GM18909 (cell line): Measurements from ENCODE around the gene LEMD2.

Source experiments
- ATAC-seq: cut with Tn5 transposase; IDR thresholded peaks from one replicate; pipeline ENCODE4 v1.9.1; 2021; ENCODE audit warnings: mild to moderate bottlenecking; ENCODE audit not compliant: unreplicated experiment, poor library complexity

The LEMD2 gene

DNA sequence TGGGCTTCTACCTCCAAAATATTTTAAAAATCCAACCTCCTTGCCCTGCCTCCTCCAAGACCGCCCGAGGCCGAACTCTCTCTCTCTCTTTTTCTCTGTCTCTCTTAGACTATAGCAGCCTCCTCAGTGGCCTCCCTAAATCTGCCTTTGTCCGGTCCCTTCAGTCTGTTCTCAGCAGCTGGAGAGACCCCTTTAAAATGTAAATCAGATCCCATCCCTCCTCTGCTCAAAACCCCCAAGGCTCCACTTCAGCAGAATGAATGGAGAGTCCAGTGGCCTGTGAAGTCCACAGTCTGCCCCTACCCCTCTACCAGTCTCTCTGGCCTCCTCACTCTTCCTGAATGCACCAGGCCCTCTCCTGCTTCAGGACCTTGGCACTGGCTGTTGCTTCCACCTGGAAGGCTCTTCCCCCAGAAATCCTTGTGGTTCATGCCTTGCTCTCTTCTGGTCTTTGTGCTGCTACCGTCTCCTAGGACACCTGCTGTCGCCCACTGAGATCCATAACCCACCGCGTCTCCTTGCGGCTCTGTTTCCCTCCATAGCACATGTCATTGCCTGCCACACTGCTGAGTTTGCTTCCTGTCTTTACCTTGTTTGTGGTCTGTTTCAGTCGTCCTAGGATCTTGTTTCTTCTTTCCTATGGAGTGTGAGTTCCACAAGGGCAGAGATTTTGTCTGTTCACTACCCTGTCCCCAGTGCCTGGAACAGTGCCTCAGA lies 8.9 kb upstream of the LEMD2 start:
- ATAC-seq: no peak

DNA sequence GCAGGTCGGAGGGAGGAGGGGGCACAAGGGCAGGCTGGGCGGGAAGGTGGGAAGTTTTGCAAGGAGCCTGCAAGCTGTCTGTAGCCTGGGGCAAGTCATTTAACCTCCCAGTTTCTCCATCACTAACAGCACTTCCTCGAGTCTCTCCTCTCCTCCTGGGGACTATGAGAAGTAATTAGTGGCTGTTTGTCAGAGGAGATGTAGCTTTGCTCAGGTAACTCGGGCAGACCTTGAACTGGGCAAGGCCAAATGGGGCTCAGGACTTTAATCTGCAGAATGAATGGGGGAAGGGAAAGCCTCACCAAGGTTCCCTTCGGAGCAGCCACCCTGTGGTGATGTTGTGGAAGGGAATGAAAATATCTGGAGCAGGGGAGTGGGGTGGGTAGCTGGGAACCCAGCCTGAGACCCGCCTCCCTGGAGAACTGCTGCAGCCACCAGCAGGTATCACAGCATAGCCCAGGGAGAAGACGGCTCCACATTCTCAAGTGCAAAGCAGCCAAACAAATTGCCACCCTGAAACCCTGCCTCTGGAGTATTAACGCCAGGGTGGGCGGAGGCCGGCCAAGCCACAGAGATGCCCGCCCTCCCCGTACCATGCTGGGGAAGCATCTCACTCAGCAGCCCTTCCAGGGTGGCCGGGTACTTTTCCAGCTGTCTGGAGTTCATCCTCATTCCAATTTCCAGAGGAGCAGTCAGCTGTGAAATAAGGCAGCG lies 6.1 kb upstream of the LEMD2 start:
- ATAC-seq: no peak

DNA sequence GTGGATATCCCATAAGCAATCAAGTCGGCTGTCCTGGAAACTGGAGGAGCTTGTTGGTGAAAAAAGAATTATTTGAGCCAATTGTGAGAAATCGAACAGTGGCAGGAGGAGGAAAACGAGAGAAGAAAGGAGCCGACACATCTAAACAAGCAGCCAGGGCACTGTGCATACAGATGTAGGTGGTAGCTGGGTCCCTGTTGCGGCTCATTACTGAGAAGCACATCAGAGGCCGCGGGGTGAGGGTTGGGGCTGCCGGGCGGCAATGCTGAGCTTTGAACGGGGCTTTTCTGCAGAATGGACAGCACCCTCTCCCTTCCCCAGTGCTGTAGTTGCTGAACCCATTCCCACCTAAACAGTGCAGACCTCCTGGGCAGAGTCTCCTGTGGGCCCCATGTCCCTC lies 4.1 kb upstream of the LEMD2 start:
- ATAC-seq: no peak

DNA sequence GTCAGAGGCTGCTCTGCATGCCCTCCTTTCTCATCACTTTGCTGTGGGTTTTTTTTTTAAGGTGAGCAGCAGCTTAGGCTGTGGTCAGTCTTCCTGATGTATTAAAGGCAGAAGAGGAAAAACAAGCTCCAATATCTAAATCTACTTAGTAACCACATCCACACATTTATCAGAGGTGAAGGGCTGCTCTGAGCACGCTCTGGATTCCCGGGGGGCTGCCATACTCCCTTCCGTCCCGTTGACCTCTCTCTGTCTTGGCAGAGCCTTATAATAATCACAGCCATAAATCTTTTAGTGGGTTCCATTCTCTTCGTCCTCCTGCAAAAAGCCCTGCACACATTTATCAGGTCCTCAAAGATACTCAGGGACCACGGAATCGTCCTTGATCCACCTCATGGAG lies 2.7 kb upstream of the LEMD2 start:
- ATAC-seq: no peak

DNA sequence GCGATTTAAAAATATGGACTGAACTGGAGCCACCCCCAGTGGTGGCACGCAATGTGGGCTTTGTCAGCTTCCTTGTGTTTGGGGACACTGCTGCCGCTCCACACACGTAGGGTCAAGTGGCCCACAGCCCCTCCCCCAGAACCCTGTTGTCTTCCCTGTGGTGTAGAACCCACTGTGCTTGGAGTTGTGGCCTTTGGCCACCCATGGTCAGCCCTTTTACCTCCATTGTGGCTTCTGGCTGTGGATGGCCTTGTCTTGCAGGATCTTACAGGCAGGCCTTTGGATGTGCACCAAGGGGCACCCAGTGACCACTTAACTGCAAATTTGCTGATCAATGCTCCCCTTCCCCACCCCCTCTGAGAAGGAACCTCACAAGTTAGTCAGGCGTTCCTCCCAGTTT lies 2.0 kb upstream of the LEMD2 start:
- no peak for ATAC-seq

DNA sequence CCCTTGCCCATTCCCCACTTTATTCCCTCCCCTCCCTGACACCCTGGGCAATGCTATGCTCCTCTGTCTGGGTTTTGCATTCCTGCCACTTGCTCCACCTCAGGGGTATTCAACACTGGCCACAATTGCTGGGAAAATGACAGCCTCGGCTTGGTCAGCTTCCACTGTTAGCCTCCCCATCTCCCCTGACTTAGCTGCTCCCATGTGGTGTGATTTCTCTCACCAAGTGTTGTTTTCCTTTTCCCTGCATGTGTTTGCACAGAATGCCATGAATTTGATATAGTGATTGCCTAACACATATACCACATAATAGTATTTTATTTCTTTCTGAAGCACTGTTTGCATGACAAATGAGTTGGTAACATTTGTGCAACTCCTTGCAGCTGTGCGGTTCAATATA lies 1.4 kb upstream of the LEMD2 start:
- no peak for ATAC-seq

DNA sequence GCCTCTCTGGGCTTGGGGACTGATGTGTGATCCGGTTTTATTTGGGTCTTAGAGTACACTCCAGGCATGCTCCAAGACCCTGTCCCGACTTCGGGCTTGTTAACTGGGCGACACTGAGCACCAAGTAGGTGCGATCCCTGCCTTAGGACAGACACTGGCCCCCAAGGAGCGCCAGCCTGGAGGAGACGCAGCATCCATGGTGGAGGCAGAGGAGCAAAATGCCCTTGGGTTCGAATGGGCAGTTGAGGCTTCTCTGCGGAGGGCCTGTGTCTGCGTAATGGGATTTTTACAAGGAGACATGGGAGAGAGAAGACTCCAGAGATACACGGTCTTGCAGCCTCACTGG lies 593 bp upstream of the LEMD2 start:
- no peak for ATAC-seq

DNA sequence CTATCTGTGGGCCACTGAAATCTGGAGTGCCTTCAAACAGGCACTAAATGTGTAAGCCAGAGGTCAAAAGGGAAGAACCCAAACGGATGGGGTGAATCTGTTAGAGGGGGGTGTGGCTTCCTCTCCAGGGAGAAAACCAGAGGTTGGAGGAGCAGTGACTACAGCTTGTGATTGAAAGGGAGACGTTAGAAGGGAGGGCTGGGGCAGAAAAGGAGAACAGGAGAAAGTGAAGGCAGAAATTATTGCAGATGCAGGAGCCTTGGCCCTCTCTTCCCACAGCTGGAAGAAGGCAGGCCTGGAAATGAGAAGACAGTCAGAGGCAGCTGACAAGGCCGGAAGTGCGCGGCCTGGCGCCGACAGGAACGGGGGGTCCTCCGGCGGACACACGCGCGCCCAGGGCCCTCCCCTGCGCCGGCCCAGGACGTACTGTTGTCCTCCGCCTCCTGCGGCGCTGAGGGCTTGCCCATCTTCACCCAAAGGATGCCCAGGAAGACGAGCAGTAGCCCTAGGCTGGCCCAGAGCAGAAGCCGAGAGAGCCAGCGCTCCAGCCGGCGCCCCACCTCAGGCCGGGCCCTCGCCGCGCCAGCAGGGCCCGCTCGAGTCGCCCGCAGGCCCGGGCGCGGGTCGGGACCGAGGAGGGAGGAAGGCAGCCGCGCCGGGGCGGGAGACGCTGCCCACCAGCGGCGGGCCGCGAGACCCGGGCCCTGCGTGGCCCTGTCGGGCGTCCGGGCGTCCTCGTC lies 806 bp downstream of the LEMD2 start:
- ATAC-seq: peak; percentile 42

DNA sequence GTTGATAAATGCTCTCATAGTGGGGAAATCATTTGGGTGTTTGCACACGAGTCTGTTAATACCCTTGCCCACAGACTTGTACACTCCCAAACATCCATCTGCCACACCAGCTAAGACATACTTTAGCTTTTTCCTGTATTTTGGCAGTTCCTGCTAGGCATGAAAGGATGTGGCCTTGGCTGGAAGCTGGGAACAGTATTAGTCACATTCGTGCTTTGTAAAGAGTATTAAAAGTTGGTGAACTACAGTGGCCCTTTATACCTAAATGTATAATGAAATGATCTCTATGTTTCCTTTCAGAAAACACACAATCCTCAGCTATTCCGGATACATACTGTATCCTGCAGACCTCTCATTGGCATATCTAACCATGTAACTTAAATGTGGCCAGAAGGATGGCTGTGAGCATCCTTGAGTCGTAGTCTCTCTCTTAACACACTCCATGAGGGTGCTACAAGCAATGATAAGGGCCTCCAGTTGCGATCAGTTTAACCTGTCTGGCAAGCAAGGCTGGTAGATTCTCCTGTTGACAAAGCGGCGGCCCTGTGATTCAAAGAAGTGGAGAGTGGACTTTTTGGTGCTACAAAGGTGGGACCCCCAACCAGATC lies 1.5 kb downstream of the LEMD2 start:
- no peak for ATAC-seq

DNA sequence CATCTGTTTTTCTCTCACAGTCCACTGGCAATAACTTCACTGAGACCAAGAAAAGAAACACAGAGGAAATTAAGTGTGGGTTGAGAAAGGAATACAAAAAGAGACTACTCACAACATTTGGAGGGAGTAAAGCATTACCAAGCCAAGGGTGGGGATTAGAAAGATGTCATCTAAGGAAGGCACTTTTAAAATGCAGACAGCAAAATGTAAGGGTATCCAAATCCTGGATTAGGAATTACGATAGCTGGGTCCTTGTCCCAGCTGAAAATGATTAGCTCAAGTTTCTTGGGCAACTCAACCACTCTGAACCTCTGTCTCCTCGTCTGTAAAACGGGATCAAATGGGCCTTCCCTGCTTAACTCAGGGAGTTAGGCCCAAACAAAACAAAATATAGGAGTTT lies 2.2 kb downstream of the LEMD2 start:
- no peak for ATAC-seq

DNA sequence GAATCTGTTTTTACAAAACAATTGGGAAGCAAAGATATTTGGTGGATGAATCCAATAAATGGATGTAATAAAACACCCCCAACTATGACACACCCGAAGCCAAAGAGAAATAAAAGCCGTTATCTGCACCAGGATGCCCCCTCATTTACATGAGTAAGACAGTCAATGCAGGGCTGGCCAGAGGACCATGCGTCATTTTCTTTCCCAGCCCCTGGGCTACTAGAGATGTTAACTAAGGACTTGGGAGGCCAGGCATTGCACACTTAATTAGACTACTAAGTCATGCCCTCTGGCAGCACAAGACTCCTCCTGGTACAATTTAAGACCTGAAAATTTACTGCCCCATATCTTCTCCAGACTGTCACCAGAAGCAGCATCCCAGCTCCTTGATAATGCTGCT lies 3.2 kb downstream of the LEMD2 start:
- ATAC-seq: no peak

DNA sequence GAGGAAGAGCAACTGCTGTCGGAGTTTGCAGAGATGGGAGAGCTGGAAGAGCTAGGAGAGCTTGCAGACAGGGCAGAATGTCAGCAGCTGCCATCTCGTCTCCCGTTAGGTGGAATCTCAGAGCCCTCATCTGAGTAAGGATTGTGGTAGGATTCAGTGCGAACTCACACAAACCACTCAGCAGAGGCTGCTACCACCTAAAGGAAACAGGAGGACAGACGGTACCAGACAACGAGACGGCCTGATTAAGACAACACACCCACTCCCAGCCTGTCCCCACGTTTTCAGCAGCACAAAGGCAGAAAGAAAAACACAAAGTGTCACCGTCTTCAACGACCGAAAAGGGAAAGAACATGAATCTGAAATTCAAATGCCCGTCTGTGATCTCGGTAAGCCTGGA lies 4.1 kb downstream of the LEMD2 start:
- no peak for ATAC-seq

DNA sequence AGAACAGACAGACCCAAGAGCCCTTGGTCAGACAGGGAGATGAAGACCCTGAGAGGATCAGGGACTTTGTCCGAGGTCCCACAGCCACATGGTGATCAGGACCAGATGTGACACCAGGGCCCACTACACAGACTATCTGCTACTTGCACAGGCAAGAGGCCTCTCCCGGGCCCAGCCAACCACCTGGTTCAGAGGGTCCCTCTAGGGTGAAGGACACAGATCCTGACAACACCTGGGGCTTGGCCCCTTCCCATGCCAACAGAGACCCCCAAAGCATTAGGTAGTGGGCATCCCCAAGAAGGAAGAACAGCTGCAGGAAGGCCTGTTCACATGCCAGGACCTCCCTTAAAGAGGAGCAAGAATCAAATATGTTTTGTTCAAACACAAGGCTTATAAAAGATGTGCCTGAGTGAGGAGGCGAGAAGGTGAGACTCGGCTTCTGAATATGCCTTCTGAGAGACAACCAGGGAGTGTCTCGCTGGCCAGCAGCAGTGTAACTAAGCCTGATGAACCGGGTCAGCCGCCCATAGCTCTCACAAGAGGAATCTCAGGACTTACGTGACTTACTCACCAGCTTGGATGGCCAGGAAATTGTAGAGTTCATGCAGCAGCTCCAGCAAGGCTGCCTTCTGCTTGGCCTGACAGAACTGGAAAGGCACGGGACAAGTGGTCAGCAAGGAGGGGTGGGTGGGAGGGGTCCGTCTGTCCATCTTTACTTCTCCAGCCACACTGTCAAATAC lies 5.0 kb downstream of the LEMD2 start:
- ATAC-seq: no peak

DNA sequence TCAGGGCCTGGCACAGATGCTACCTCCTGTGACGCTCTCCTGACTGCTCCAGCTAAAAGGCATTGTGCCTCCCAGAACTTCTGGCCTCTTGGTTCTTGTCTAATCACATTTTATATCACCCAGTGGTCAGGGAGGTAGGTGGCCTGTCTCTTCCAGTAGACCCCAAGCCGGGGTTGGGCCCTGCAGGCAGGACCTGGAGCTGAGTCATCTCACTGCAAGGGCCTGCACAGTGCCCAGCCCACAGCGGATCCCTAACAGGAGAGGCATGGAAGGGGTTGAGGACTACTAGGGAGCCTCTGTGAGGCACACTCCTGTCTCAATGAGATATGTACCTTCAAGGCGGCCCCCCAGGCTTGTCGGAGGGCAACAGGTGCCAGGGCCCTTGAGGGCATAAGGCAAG lies 6.4 kb downstream of the LEMD2 start:
- ATAC-seq: no peak

DNA sequence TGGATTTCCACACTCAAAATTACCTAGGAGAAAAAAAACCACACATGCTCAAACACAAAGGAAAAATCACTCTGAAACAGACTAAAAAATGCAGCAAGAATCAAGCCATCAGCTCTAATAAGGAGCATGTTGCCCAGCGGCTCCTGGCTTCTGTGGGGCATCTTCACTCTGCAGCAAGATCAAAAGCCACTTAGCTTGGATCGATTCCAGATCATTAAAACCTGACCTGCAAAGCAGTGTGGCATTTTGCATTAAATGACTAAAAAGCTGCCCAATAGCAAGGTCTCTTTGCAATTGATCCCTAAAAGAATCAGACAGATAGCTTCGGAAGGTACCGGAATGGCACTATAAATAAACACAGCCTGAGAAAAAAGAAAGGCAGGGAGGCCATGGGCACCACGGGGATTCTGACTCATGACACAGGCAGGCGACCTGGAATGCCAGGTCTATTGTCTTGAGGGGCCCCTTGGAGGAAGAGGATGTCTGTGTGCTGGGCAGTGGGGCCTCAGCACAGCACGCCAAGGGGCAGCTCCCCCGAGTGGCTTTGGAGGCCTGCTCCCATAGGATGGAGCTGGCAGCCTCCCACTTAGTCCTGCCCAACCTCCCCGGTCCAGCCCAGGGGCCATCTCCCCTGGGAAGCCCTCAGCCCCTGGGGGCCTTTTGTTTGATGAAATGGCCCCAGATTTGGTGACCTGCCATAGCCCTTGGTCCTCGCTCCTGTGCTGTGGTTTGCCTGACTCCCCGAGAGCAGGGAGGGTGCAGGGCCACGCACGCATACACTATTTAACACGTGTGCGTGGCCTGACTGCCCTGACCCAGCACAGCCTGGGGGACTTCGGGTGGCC lies 7.6 kb downstream of the LEMD2 start:
- no peak for ATAC-seq

DNA sequence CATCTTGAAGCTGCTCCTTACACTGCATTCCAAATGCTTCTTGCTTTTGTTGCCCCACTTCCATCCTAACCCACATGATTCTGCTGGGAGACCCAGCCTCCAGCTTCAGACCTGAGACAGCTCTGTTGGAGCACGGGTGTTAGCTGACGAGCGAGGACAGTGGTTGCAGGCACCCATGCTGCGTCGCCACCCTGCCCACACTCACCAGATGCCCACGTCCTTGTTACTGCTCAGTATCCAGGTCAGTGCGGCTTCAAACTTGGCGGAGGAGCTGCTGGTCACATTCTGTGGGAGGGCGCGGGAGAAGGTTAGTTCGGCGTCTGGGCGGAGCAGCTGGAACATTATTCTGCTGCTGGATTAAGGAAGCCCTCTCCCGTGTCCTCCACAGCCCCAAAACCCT lies 9.0 kb downstream of the LEMD2 start:
- ATAC-seq: no peak

DNA sequence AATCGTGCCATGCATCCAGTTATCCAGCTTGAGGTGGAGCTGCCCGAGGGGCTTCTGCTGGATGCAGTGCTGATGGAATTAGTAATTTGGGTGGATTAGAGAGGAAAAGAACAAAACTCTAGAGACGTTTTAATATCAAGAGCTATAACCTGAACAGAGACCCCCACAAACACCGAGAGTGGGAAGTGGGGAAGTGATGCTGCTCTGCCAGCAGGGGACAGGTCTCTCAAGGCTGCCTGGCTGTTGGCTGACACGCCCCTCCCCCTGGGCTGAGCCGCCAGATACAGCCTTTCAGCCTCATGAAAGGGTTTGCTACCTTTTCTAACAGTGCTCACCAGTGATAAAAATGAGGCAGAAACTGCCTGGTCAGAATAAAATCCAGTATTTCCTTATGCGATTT lies 9.6 kb downstream of the LEMD2 start:
- ATAC-seq: no peak

DNA sequence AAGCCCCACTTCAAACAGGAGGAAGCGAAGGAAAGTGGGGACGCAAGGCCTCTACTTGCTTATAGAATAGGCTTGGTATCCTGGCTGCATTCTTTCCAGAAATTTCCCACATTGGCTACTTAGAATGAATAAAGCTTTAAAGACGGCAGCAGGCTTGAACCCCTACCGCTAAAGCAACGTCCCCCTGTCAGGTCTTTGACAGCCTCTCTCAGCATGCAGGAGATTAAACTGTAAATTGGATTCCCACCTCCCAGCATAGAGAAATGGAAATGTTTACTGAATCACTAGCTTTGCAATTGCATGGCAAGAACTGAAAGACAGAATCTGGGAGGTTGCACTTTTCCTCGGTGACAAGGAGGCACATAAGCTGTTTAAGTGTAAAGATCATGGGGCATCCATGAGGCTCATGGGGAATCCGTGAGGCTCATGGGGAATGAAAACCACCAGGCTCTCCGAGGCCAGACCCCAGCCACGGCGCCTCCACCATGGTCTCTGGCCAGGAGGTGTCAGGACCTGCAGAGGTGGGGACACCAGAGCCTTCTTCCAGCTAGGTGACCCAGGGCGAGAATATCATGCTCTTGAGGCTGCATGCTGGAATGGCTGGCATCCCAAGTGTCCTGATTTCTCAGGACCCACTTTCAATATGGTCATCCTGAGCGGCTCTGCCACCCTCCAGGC lies 10.3 kb downstream of the LEMD2 start:
- ATAC-seq: no peak
